Measurements from ENCODE around the gene PCNX2. TPM values are rescaled to one million over a fixed set of nuclear protein-coding genes. Genes with fewer than 3 reads are reported as not detected.

PCNX2 gene
- total RNA-seq, 2 donors from 2014 or later: 12.9 to 16.8 TPM

GRCh38 chr1:232939748-232940147, 355.8 kb downstream of the PCNX2 start:
- DNase-seq (ENCODE audit: low spot score): no peak
- intact Hi-C loops (cut with DNase I): no loop called here

- no peak for DNase-seq (ENCODE audit: low spot score)
- intact Hi-C loops (cut with DNase I): no loop called here
These were observed 356.6 kb downstream of the PCNX2 start for GRCh38 chr1:232938926-232939325.

GRCh38 chr1:232937741-232938375, 357.7 kb downstream of the PCNX2 start:
- intact Hi-C loops (cut with DNase I): no loop called here
- DNase-seq (ENCODE audit: low spot score): no peak

DNA sequence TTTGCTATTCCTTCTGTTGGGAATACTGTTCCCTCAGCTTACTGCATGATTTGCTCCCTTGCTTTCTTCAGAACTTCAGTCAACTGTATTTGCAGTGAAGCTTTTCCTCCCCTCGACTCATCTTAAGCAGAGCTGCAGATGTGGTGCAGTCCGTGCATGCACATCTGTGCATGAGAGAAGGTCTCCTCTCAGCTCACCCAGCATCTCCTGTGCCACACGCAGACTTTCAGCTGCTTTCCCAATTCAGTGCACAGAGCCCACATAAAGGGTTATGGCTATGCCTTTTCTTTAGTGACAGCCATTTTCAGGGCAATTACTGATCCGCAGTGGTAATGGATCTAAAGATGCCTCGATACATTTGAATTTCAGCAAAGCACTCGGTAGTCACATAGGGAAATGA, 358.6 kb downstream of the PCNX2 start:
- intact Hi-C loops (cut with DNase I): no loop called here
- DNase-seq (ENCODE audit: low spot score): no peak

Other genes starting within 250 kb of the PCNX2 start
- gene MAP3K21, start 32.0 kb upstream of the PCNX2 start, total RNA-seq: under 1 TPM; 0.19 to 0.29 TPM

Data from posterior vena cava (tissue), 2 donors.